ENCODE measurements around the gene RIC3. TPM values are rescaled to one million over a fixed set of nuclear protein-coding genes. Genes with fewer than 3 reads are reported as not detected.
A peak's percentile ranks its signal among the peaks of the same experiment; 100 is the strongest.

The RIC3 gene
- total and polyA plus RNA-seq, 2 of the 8 experiments (the other 6 are each of a cell fraction or from before 2014, with no cell fraction given): 6.4 to 15.5 TPM

- peak; percentile 96 for TF ChIP-seq KDM1A (IDR thresholded peaks at IDR 0.05; ENCODE audit: borderline replicate concordance, low read length)
- no peak for TF ChIP-seq RNF2 (IDR thresholded peaks at IDR 0.05; ENCODE audit: borderline replicate concordance, low read depth, low read length, missing control alignments, poor library complexity, severe bottlenecking)
- TF ChIP-seq RBBP5 (IDR thresholded peaks at IDR 0.05; ENCODE audit: borderline replicate concordance, low read depth, low read length): 0 out of 2 replicates have a peak, but pooled peaks have one; percentile 33
- TF ChIP-seq RAD21 (IDR thresholded peaks at IDR 0.05 in 1 of 2, conservative IDR thresholded peaks at IDR 0.05 in 1 of 2; ENCODE audit: low read depth in 2 of 2, low read length in 2 of 2): no peak
- no peak for TF ChIP-seq POLR2A (IDR thresholded peaks at IDR 0.05; ENCODE audit: control extremely low read depth in 1 of 2, low read depth in 2 of 2, low read length in 2 of 2)
- no peak for TF ChIP-seq CBX5 (IDR thresholded peaks at IDR 0.05; ENCODE audit: low read depth, low read length)
- no peak for TF ChIP-seq BCL11A (IDR thresholded peaks at IDR 0.05; ENCODE audit: low read depth in 2 of 2, low read length in 2 of 2)
- TF ChIP-seq RFX5 (IDR thresholded peaks at IDR 0.05; ENCODE audit: borderline replicate concordance, low read depth, low read length): no peak
- no peak for TF ChIP-seq GTF2F1 (IDR thresholded peaks at IDR 0.05; ENCODE audit: borderline replicate concordance, low read depth, low read length)
- TF ChIP-seq HDAC2 (IDR thresholded peaks at IDR 0.05; ENCODE audit: borderline replicate concordance in 1 of 2, low read depth in 2 of 2, low read length in 2 of 2): peak; percentile 47 to 80; a peak in 1 of 4 replicates
- no peak for TF ChIP-seq CHD1 (IDR thresholded peaks at IDR 0.05; ENCODE audit: low read depth, low read length)
- TF ChIP-seq CREB1 (IDR thresholded peaks at IDR 0.05): no peak
- TF ChIP-seq GABPA (IDR thresholded peaks at IDR 0.05; ENCODE audit: borderline replicate concordance, insufficient read depth, low read length): 0 out of 2 replicates have a peak, but pooled peaks have one; percentile 51
Measured at GRCh38 chr11:8080674-8081590, 87.9 kb downstream of the RIC3 start, which contains the start of gene TUB (continued).
